Esophagus muscularis mucosa (tissue), 3 donors: ENCODE data around the gene ATXN10.

Experiments used
- POLR2A ChIP-seq: fragments of 450-650 bp; IDR thresholded peaks from one replicate; pipeline ENCODE4 v1.6.1; 2017; ENCODE audit warnings: antibody characterized with exemption, moderate library complexity, mild to moderate bottlenecking, low read depth
- TF ChIP-seq, protein P1 (sequence below), 3 experiments: fragments of 200-600 bp in 2 of 3; fragments of 450-650 bp in 1 of 3; sonication (generic) in 2 of 3; IDR thresholded peaks; one replicate each; pipeline ENCODE4 v1.5.1; 2017 to 2019; ENCODE audit warnings: antibody characterized with exemption in 3 of 3, mild to moderate bottlenecking in 2 of 3, moderate library complexity in 1 of 3

- TF ChIP-seq, protein P1, sequence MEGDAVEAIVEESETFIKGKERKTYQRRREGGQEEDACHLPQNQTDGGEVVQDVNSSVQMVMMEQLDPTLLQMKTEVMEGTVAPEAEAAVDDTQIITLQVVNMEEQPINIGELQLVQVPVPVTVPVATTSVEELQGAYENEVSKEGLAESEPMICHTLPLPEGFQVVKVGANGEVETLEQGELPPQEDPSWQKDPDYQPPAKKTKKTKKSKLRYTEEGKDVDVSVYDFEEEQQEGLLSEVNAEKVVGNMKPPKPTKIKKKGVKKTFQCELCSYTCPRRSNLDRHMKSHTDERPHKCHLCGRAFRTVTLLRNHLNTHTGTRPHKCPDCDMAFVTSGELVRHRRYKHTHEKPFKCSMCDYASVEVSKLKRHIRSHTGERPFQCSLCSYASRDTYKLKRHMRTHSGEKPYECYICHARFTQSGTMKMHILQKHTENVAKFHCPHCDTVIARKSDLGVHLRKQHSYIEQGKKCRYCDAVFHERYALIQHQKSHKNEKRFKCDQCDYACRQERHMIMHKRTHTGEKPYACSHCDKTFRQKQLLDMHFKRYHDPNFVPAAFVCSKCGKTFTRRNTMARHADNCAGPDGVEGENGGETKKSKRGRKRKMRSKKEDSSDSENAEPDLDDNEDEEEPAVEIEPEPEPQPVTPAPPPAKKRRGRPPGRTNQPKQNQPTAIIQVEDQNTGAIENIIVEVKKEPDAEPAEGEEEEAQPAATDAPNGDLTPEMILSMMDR (IDR thresholded peaks at IDR 0.05): no peak
- no peak for TF ChIP-seq POLR2A
These were observed 15.2 kb downstream of the ATXN10 start for GRCh38 chr22:45686836-45687235.
